ENCODE measurements around the gene RNF144B.

DNA sequence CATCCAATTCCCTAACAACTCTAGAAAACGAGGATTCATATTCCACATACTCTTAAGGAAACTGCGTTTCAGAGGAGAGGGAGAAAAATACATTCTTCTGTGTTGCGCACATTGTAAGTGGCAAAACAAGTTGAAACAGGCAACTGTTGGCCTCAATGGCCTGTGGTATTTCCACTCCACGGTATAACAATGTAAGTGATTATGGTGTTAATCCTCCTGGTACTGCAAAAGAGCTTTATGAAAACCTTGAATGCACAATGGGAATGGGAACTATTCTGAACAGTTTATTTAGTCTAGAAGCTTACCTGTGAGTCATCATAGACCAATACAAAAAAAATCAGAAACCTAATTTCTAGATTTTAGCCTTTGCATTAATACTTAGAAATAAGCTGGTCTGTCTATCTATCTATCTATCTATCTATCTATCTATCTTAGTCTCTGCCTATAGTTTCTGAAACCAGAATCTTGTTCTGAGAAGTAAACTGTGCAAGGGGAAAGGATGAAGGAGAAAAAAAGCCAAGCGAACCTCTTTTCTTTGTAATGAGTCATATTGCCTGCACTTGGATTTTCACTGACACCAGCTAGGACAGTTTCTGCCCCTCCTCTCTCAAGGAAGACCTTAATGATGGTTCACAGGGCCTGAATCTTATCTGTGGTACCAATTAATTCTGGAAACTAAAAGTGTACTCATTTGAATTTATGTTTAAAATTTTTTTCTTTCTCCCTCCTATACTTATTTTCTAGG is 101.5 kb downstream of the RNF144B start:
- no peak for TF ChIP-seq CTCF (IDR thresholded peaks at IDR 0.05)
- TF ChIP-seq POLR2A (IDR thresholded peaks at IDR 0.05) = no peak
